DND-41 (cell line): ENCODE measurements around the gene RNF212.

ENCODE experiments used
- ATAC-seq: fragments of 200-7000 bp; cut with Tn5 transposase; 3 replicates; pipeline ENCODE4 v1.9.1; 2021; ENCODE audit warnings: low read depth; ENCODE audit not compliant: insufficient read depth
- DNase-seq: peaks from one replicate; pipeline ENCODE4 v3.0.0-alpha.2; 2020
- H2AFZ ChIP-seq: 2 replicates; pipeline ENCODE4 v1.6.0; 2012; ENCODE audit warnings: low read depth, low read length
- H3K27ac ChIP-seq: 2 replicates; pipeline ENCODE4 v1.5.1; 2012; ENCODE audit warnings: low read length, inconsistent platforms
- H3K27me3 ChIP-seq: fragments of 200-600 bp; sonication (generic); 2 replicates; pipeline ENCODE4 v1.6.0; 2012; ENCODE audit warnings: low read length, mild to moderate bottlenecking, inconsistent platforms; ENCODE audit not compliant: insufficient read depth, poor library complexity
- H3K36me3 ChIP-seq: 2 replicates; pipeline ENCODE4 v1.5.1; 2012; ENCODE audit warnings: low read length, inconsistent platforms; ENCODE audit not compliant: insufficient read depth
- H3K4me1 ChIP-seq: 2 replicates; pipeline ENCODE4 v1.5.1; 2012; ENCODE audit warnings: mild to moderate bottlenecking, low read length; ENCODE audit not compliant: insufficient read depth
- H3K4me2 ChIP-seq: 2 replicates; pipeline ENCODE4 v1.6.0; 2012; ENCODE audit warnings: mild to moderate bottlenecking, moderate library complexity, low read length, inconsistent platforms; ENCODE audit not compliant: insufficient read depth
- H3K4me3 ChIP-seq, 2 experiments: fragments of 200-600 bp in 1 of 2; shearing (Covaris generic) in 1 of 2; 2 replicates each; pipeline ENCODE4 v1.5.1; 2012 to 2016; ENCODE audit warnings: inconsistent platforms in 2 of 2, low read length in 2 of 2, mild to moderate bottlenecking in 2 of 2, low read depth in 1 of 2, moderate library complexity in 1 of 2
- H3K79me2 ChIP-seq: 2 replicates; pipeline ENCODE4 v1.6.0; 2012; ENCODE audit warnings: low read length, inconsistent platforms; ENCODE audit not compliant: insufficient read depth
- H3K9ac ChIP-seq: 2 replicates; pipeline ENCODE4 v1.6.0; 2012; ENCODE audit warnings: low read depth, mild to moderate bottlenecking, inconsistent platforms, low read length, moderate library complexity
- H3K9me3 ChIP-seq: 2 replicates; pipeline ENCODE4 v1.5.1; 2012; ENCODE audit warnings: low read length, moderate library complexity, mild to moderate bottlenecking, inconsistent platforms; ENCODE audit not compliant: insufficient read depth, severe bottlenecking
- H4K20me1 ChIP-seq: 2 replicates; pipeline ENCODE4 v1.6.0; 2012; ENCODE audit warnings: low read length; ENCODE audit not compliant: insufficient read depth
- CTCF ChIP-seq: IDR thresholded peaks from 2 replicates; pipeline ENCODE4 v1.5.1; 2012; ENCODE audit warnings: borderline replicate concordance, low read length, moderate library complexity, mild to moderate bottlenecking; ENCODE audit not compliant: poor library complexity, severe bottlenecking; ENCODE audit errors: extremely low read depth
- EZH2 ChIP-seq: IDR thresholded peaks from 3 replicates; pipeline ENCODE4 v1.6.1; 2012; ENCODE audit warnings: borderline replicate concordance, low read depth, mild to moderate bottlenecking, moderate library complexity, low read length, inconsistent platforms; ENCODE audit not compliant: severe bottlenecking

RNF212 gene

GRCh38 chr4:1109333-1109732 lies 4.0 kb downstream of the RNF212 start:
- Histone ChIP-seq H2AFZ (no peak overlapping the region), H3K4me3 (no peak overlapping the region), H3K79me2 (no peaks in the 10 kb centered on the region), H3K4me1 (no peaks in the 10 kb centered on the region), H4K20me1 (no peaks in the 10 kb centered on the region; the same call in 1 of the 2 replicates), H3K4me2 (no peak overlapping the region), H3K9ac (no peak overlapping the region), H3K36me3 (no peaks in the 10 kb centered on the region), H3K9me3 (no peaks in the 10 kb centered on the region), H3K27me3 (peaks cover 13% of the 10 kb centered on the region), H3K27ac (no peak overlapping the region)
- DNase-seq (no peak), ATAC-seq (no peak)
- TF ChIP-seq CTCF (no peak), EZH2 (no peak)

- H3K79me2 ChIP-seq = no peaks in the 10 kb centered on the region
- H3K36me3 ChIP-seq = no peaks in the 10 kb centered on the region
- ATAC-seq = no peak
- no peaks in the 10 kb centered on the region; the same call in 1 of the 2 replicates for H4K20me1 ChIP-seq
- TF ChIP-seq CTCF = no peak
- TF ChIP-seq EZH2 = no peak
- H3K9me3 ChIP-seq = no peaks in the 10 kb centered on the region
- no peak overlapping the region for H3K27ac ChIP-seq
- H3K4me3 ChIP-seq = no peak overlapping the region
- H2AFZ ChIP-seq = no peak overlapping the region
- H3K27me3 ChIP-seq = peaks cover 8% of the 10 kb centered on the region
- no peak overlapping the region for H3K4me2 ChIP-seq
- H3K9ac ChIP-seq = no peak overlapping the region
- no peaks in the 10 kb centered on the region for H3K4me1 ChIP-seq
- DNase-seq = no peak
Measured at GRCh38 chr4:1105662-1106061, 7.7 kb downstream of the RNF212 start.

GRCh38 chr4:1105067-1105466 lies 8.3 kb downstream of the RNF212 start:
- no peak overlapping the region for H3K4me3 ChIP-seq
- no peak for DNase-seq
- TF ChIP-seq CTCF (no peak), EZH2 (no peak)

GRCh38 chr4:1104647-1105046 lies 8.7 kb downstream of the RNF212 start:
- H2AFZ ChIP-seq = no peak overlapping the region
- DNase-seq (no peak), ATAC-seq (no peak)
- no peaks in the 10 kb centered on the region for H3K79me2 ChIP-seq
- no peaks in the 10 kb centered on the region; the same call in 1 of the 2 replicates for H4K20me1 ChIP-seq
- no peaks in the 10 kb centered on the region for H3K36me3 ChIP-seq
- no peaks in the 10 kb centered on the region for H3K9me3 ChIP-seq
- H3K4me1 ChIP-seq = no peaks in the 10 kb centered on the region
- H3K27ac ChIP-seq = no peak overlapping the region
- peaks cover 5% of the 10 kb centered on the region for H3K27me3 ChIP-seq
- TF ChIP-seq EZH2 (no peak), CTCF (no peak)
- no peak overlapping the region for H3K4me2 ChIP-seq
- no peak overlapping the region for H3K9ac ChIP-seq
- H3K4me3 ChIP-seq = no peak overlapping the region

More at GRCh38 chr4:1105067-1105466, 8.3 kb downstream of the RNF212 start:
- no peaks in the 10 kb centered on the region for H3K36me3 ChIP-seq
- H3K9me3 ChIP-seq = no peaks in the 10 kb centered on the region
- ATAC-seq = no peak
- no peak overlapping the region for H3K27ac ChIP-seq
- H3K27me3 ChIP-seq = peaks cover 5% of the 10 kb centered on the region
- H3K4me2 ChIP-seq = no peak overlapping the region
- H3K4me1 ChIP-seq = no peaks in the 10 kb centered on the region
- no peaks in the 10 kb centered on the region; the same call in 1 of the 2 replicates for H4K20me1 ChIP-seq
- no peaks in the 10 kb centered on the region for H3K79me2 ChIP-seq
- H3K9ac ChIP-seq = no peak overlapping the region
- no peak overlapping the region for H2AFZ ChIP-seq
